MM.1S (cell line): Measurements from ENCODE around the gene PDE3B.

Experiments
- DNase-seq: peaks from one replicate; pipeline ENCODE4 v3.0.0-alpha.2; 2015
- H2AFZ ChIP-seq: fragments of 300-600 bp; sonication (generic); 2 replicates; pipeline ENCODE4 v1.6.0; 2016; ENCODE audit warnings: antibody characterized with exemption, low read length
- H3F3A ChIP-seq: fragments of 300-600 bp; sonication (generic); 2 replicates; pipeline ENCODE4 v1.6.1; 2016; ENCODE audit warnings: mild to moderate bottlenecking, antibody characterized with exemption, low read length, moderate library complexity, mixed read lengths; ENCODE audit not compliant: insufficient read depth
- H3K27ac ChIP-seq: fragments of 300-600 bp; sonication (generic); 2 replicates; pipeline ENCODE4 v1.5.1; 2016; ENCODE audit warnings: mild to moderate bottlenecking, low read length
- H3K27me3 ChIP-seq: fragments of 300-600 bp; sonication (generic); replicated peaks from 2 replicates; pipeline ENCODE4 v1.6.0; 2016; ENCODE audit warnings: low read length; ENCODE audit not compliant: insufficient read depth
- H3K36me3 ChIP-seq: fragments of 300-600 bp; sonication (generic); replicated peaks from 2 replicates; pipeline ENCODE4 v1.6.1; 2016; ENCODE audit warnings: mild to moderate bottlenecking, low read length, mixed read lengths; ENCODE audit not compliant: insufficient read depth
- H3K4me1 ChIP-seq: fragments of 300-600 bp; sonication (generic); 2 replicates; pipeline ENCODE4 v1.6.1; 2016; ENCODE audit warnings: low read length, mixed read lengths
- H3K4me2 ChIP-seq: fragments of 300-600 bp; sonication (generic); 2 replicates; pipeline ENCODE4 v1.6.0; 2016; ENCODE audit warnings: low read depth, low read length
- H3K4me3 ChIP-seq: fragments of 300-600 bp; sonication (generic); 2 replicates; pipeline ENCODE4 v1.5.1; 2016; ENCODE audit warnings: low read length, mixed read lengths
- H3K79me2 ChIP-seq: fragments of 300-600 bp; sonication (generic); 2 replicates; pipeline ENCODE4 v1.6.1; 2016; ENCODE audit warnings: mixed run types, low read length, mixed read lengths
- H3K9ac ChIP-seq: fragments of 300-600 bp; sonication (generic); 2 replicates; pipeline ENCODE4 v1.6.1; 2016; ENCODE audit warnings: low read length, mixed read lengths
- H3K9me2 ChIP-seq: fragments of 300-600 bp; sonication (generic); replicated peaks from 2 replicates; pipeline ENCODE4 v1.6.1; 2016; ENCODE audit warnings: mild to moderate bottlenecking, low read length, mixed read lengths; ENCODE audit not compliant: insufficient read depth
- H3K9me3 ChIP-seq: fragments of 300-600 bp; sonication (generic); replicated peaks from 2 replicates; pipeline ENCODE4 v1.6.1; 2016; ENCODE audit warnings: mild to moderate bottlenecking, low read length, mixed read lengths; ENCODE audit not compliant: insufficient read depth
- H4K20me1 ChIP-seq: fragments of 300-600 bp; sonication (generic); 2 replicates; pipeline ENCODE4 v1.6.1; 2016; ENCODE audit warnings: mild to moderate bottlenecking, low read length, moderate library complexity, mixed read lengths; ENCODE audit not compliant: insufficient read depth
- CTCF ChIP-seq: fragments of 300-600 bp; sonication (generic); IDR thresholded peaks from 2 replicates; pipeline ENCODE4 v1.5.1; 2016; ENCODE audit warnings: antibody characterized with exemption, low read length, mixed read lengths
- EZH2 ChIP-seq: fragments of 300-600 bp; sonication (generic); optimal IDR thresholded peaks from 2 replicates; pipeline ENCODE3; 2017; ENCODE audit warnings: low read depth, mild to moderate bottlenecking, antibody characterized with exemption, low read length, mixed read lengths
- EZH2phosphoT487 ChIP-seq: fragments of 300-600 bp; sonication (generic); IDR thresholded peaks from 2 replicates; pipeline ENCODE4 v1.6.1; 2018; ENCODE audit warnings: antibody characterized with exemption, low read length

Gene PDE3B

GRCh38 chr11:14764579-14765527 lies 121.2 kb downstream of the PDE3B start:
- Histone ChIP-seq H3K4me3 (no peak overlapping the region), H4K20me1 (no peaks in the 10 kb centered on the region), H3K27ac (peak overlapping the region; percentile 63; the same call in 1 of the 2 replicates), H3K79me2 (no peaks in the 10 kb centered on the region), H2AFZ (no peak overlapping the region), H3K9ac (peak overlapping the region; percentile 26; the same call in 1 of the 2 replicates), H3K4me2 (peak overlapping the region; percentile 34), H3K27me3 (no peaks in the 10 kb centered on the region), H3K9me3 (no peaks in the 10 kb centered on the region), H3K36me3 (no peaks in the 10 kb centered on the region), H3K9me2 (no peaks in the 10 kb centered on the region), H3F3A (no peaks in the 10 kb centered on the region; the same call in 1 of the 2 replicates), H3K4me1 (peaks cover 34% of the 10 kb centered on the region)
- peak; percentile 94 for DNase-seq
- no peak for TF ChIP-seq EZH2phosphoT487
- TF ChIP-seq CTCF = no peak
- no peak for TF ChIP-seq EZH2

GRCh38 chr11:14766585-14766984 lies 123.0 kb downstream of the PDE3B start:
- no peak overlapping the region for H3K4me3 ChIP-seq
- no peaks in the 10 kb centered on the region for H3K36me3 ChIP-seq
- TF ChIP-seq EZH2 = no peak
- TF ChIP-seq CTCF = no peak
- TF ChIP-seq EZH2phosphoT487 = no peak
- H3K27ac ChIP-seq = no peak overlapping the region
- H3F3A ChIP-seq = no peaks in the 10 kb centered on the region; the same call in 1 of the 2 replicates
- H3K9me2 ChIP-seq = no peaks in the 10 kb centered on the region
- no peak overlapping the region for H2AFZ ChIP-seq
- no peak overlapping the region for H3K9ac ChIP-seq
- H3K4me2 ChIP-seq = no peak overlapping the region
- no peaks in the 10 kb centered on the region for H3K79me2 ChIP-seq
- H4K20me1 ChIP-seq = no peaks in the 10 kb centered on the region
- no peaks in the 10 kb centered on the region for H3K9me3 ChIP-seq
- peaks cover 34% of the 10 kb centered on the region for H3K4me1 ChIP-seq
- DNase-seq = no peak
- no peaks in the 10 kb centered on the region for H3K27me3 ChIP-seq

GRCh38 chr11:14768526-14769188 lies 125.1 kb downstream of the PDE3B start:
- DNase-seq = peak; percentile 70
- no peak for TF ChIP-seq EZH2
- no peak for TF ChIP-seq EZH2phosphoT487
- TF ChIP-seq CTCF = no peak
- Histone ChIP-seq H3K4me3 (no peak overlapping the region), H2AFZ (no peak overlapping the region), H4K20me1 (no peaks in the 10 kb centered on the region), H3K4me1 (peaks cover 33% of the 10 kb centered on the region), H3K4me2 (0 out of 2 replicates have a peak overlapping the region, but pooled peaks have one; percentile 3), H3K9me3 (no peaks in the 10 kb centered on the region), H3F3A (no peaks in the 10 kb centered on the region; the same call in 1 of the 2 replicates), H3K27ac (peak overlapping the region; percentile 9; the same call in 1 of the 2 replicates), H3K79me2 (no peaks in the 10 kb centered on the region), H3K36me3 (no peaks in the 10 kb centered on the region), H3K9me2 (no peaks in the 10 kb centered on the region), H3K27me3 (no peaks in the 10 kb centered on the region), H3K9ac (no peak overlapping the region)
